HG03045 (cell line): ENCODE data around the gene TAOK1.

Experiments
- ATAC-seq: cut with Tn5 transposase; IDR thresholded peaks from one replicate; pipeline ENCODE4 v1.9.1; 2021; ENCODE audit warnings: mild to moderate bottlenecking, moderate library complexity; ENCODE audit not compliant: unreplicated experiment

The TAOK1 gene

DNA sequence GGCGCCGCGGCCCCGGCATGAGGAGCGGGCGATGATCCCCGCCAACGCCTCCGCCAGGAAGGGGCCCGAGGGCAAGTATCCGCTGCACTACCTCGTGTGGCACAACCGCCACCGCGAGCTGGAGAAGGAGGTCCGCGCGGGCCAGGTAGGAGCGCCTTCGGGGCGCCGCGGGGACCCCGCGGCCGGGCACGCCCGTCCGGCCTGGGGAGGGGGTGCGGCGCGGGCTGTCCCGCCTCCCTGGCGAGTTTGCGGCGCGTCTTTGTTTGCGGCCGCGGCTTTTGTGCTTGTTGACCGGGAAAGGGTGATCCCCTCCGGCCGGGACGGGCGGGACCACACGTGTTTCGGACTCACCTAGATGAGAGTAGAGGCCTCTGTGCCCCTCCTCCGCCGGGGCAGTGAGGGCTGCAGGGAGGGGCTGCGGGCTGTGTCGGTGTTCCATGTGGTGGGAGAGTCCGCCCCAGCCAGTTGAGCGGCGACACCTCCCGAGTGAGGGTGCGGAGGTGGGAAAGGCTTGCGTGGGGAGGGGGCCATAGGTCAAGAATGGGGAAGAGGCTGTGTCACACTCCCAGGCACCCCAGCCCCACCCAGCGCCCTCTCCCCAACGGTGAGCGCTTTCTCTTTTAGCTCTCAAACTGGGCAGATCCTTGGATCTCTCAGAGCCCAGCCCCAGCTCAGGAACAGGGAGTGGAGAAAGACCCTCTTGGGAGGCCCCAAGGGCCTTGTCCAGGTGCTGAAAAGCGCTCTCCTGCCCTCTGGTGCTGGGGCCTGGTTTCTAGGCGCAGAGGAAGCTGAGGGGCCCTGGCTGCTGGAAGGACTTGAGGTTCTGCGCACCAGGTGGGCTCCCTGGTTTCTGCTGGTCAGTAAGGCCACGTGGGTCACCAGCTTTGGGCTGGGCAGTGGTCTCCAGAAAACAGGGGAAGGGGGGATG lies 203.7 kb downstream of the TAOK1 start:
- ATAC-seq: no peak

DNA sequence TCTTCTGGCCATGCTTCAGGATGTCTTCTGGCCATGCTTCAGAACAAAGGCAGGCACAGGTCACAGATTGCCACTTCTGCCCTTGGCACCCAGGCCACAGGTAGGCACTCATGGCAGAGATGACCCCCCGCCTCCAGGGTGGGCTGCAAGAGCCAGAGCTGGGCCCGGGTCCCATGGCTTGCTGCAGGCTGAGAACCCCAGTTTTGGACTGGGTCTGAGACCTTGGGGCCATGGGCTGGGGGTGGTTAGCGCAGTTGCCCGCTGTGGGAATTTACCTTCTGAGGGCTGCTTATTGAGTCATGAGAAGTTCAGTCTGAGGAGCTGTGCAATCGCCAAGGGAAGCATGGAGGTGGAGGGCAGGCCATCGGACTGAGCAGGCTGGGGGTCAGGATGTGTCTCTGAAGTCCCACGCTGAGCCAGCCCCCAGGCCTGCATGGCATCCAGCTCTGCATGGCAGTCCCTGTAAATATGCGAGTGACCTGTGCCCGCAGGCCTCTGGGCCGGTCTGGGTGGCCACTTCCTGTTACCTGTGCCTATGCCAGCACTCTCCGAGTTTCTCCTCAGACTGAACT lies 204.4 kb downstream of the TAOK1 start:
- ATAC-seq: no peak

- ATAC-seq: no peak
Measured at GRCh38 chr17:29595107-29595942, 205.2 kb downstream of the TAOK1 start.

DNA sequence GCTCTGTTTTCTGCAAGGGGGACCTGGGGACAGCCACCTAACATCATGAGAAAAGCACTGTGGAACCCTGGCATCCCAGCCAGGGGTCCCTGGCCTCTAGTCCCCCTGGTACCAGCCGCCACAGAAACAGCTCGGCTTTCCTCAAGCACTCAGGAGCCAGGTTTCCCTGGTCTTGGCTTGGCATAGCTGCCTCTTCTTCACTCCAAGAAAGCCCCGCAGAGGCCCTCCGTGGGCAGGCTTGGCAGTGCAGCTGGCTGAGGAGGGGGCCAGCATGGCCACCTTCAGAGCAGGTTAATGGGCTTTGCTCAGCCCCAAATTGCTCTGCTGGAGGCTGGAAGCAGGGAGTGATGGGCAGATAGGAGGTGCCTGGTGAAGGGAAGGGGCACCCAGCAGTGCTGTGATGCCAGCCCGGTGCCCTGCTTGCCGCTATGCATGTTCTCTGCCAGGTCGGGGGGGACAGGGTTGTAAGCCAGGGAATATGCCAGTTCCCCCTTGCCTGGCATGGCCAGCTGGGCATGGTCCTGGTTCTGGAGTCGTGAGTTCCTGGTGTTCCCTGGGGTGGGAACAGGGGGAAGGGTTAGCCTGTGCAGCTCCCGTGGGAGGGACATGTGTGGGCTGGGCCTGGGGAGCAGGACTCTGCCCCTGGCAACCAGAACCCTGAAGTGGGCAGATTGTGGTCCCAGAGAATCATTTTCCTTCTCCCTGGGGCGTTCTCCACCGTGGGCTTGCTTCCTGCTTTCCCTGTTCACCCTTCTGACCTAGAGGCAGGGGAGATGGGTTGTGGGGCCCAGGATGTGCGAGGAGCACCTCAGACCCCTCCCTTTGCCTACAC lies 206.0 kb downstream of the TAOK1 start:
- ATAC-seq: no peak

GRCh38 chr17:29596811-29597210 lies 206.6 kb downstream of the TAOK1 start:
- no peak for ATAC-seq

DNA sequence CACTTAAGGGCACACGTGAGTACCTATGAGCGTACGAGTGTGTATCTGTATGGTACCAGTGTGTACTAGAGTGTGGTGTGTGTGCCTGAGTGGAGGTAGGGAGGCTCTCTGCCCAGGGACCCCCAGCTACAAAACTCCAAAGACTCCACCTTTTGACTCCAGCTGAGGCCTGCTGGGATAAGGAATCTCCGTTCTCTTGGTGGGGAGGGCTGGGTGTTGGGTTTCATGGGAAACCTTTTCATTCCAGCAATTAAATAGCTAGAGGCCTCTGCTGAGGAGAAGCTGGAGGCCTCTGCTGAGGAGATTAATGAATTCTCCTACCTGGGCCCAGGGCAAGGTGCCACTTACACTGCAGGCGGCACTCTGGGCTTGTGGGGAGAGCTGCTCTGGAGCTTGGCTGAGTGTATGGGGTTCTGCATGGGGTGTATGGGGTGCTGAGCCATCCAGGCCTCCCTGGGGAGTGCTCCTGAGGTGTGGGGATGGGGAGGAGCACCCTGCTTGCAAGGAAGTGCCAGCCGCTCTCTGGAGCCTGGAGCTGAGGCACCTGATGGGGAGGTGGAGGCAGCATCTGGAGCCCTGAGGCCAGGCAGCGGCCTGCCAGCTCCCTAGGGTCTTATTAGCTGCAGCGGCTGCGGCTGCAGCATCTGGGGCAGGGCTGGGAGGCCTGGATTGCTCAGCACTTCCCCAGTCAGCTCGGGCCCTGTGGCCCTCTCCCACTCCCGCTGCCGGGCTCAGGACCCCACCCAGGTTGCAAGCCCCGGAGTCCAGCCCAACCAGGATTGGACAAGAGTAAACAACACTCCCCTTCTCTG lies 207.4 kb downstream of the TAOK1 start:
- no peak for ATAC-seq
